NOMO-1 (cell line): ENCODE data around the gene HAGH.
"Not testable (repeated sequence)": the region's sequence is repeated elsewhere in the genome, so short reads cannot be mapped to it uniquely, and the experiment has no call there.

Experiments used
- DNase-seq, 2 experiments: peaks; one replicate each; lab custom pipeline; 2025; ENCODE audit not compliant: unreplicated experiment in 2 of 2; lab: John Stamatoyannopoulos, UW

HAGH gene

GRCh38 chr16:1815461-1815860, 11.2 kb downstream of the HAGH start:
- DNase-seq: no peak

- DNase-seq: no peak
These were observed 13.9 kb downstream of the HAGH start for GRCh38 chr16:1812732-1813163.

- DNase-seq: no peak
These were observed 16.1 kb downstream of the HAGH start for GRCh38 chr16:1810536-1810935.

- DNase-seq: no peak
These were observed 16.5 kb downstream of the HAGH start for GRCh38 chr16:1810106-1810505.

- DNase-seq: no peak
These were observed 17.3 kb downstream of the HAGH start for GRCh38 chr16:1809281-1809801.

GRCh38 chr16:1808691-1809090, 17.9 kb downstream of the HAGH start:
- DNase-seq: no peak

- no peak for DNase-seq
These were observed 19.0 kb downstream of the HAGH start for GRCh38 chr16:1807626-1808025.

GRCh38 chr16:1800701-1801100, 25.9 kb downstream of the HAGH start:
- DNase-seq: no peak

- DNase-seq: not testable (repeated sequence)
These were observed 27.4 kb downstream of the HAGH start for GRCh38 chr16:1799263-1799662.

GRCh38 chr16:1794908-1795666, 31.5 kb downstream of the HAGH start:
- no peak for DNase-seq

GRCh38 chr16:1794221-1794871, 32.3 kb downstream of the HAGH start:
- no peak for DNase-seq

GRCh38 chr16:1793578-1794220, 32.9 kb downstream of the HAGH start, which contains the start of gene IGFALS:
IGFALS (minus strand) TSS chr16:1793705; CDS start chr16:1793652, 53 bp downstream.
- no peak for DNase-seq

- no peak for DNase-seq
These were observed 33.6 kb downstream of the HAGH start for GRCh38 chr16:1792836-1793577.

GRCh38 chr16:1791943-1792812, 34.4 kb downstream of the HAGH start:
- DNase-seq: no peak

- DNase-seq: no peak
These were observed 35.2 kb downstream of the HAGH start for GRCh38 chr16:1791256-1791942.

- DNase-seq: no peak
These were observed 35.9 kb downstream of the HAGH start for GRCh38 chr16:1790611-1791255.

GRCh38 chr16:1790261-1790610, 36.4 kb downstream of the HAGH start:
- DNase-seq: no peak

- no peak for DNase-seq
These were observed 37.0 kb downstream of the HAGH start for GRCh38 chr16:1789643-1790045.

- DNase-seq: no peak
These were observed 37.9 kb downstream of the HAGH start for GRCh38 chr16:1788708-1789100.
